ENCODE results near the gene SEC24C.
A peak's percentile ranks its signal among the peaks of the same experiment; 100 is the strongest.
"Not testable (repeated sequence)": the region's sequence is repeated elsewhere in the genome, so short reads cannot be mapped to it uniquely, and the experiment has no call there.

Gene SEC24C, protein sequence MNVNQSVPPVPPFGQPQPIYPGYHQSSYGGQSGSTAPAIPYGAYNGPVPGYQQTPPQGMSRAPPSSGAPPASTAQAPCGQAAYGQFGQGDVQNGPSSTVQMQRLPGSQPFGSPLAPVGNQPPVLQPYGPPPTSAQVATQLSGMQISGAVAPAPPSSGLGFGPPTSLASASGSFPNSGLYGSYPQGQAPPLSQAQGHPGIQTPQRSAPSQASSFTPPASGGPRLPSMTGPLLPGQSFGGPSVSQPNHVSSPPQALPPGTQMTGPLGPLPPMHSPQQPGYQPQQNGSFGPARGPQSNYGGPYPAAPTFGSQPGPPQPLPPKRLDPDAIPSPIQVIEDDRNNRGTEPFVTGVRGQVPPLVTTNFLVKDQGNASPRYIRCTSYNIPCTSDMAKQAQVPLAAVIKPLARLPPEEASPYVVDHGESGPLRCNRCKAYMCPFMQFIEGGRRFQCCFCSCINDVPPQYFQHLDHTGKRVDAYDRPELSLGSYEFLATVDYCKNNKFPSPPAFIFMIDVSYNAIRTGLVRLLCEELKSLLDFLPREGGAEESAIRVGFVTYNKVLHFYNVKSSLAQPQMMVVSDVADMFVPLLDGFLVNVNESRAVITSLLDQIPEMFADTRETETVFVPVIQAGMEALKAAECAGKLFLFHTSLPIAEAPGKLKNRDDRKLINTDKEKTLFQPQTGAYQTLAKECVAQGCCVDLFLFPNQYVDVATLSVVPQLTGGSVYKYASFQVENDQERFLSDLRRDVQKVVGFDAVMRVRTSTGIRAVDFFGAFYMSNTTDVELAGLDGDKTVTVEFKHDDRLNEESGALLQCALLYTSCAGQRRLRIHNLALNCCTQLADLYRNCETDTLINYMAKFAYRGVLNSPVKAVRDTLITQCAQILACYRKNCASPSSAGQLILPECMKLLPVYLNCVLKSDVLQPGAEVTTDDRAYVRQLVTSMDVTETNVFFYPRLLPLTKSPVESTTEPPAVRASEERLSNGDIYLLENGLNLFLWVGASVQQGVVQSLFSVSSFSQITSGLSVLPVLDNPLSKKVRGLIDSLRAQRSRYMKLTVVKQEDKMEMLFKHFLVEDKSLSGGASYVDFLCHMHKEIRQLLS

GRCh38 chr10:73743905-73744663 lies at the start of gene SEC24C:
Gene SEC24C (plus strand): TSS chr10:73744372. CDS start chr10:73746833, 2,461 bp downstream.
- Histone ChIP-seq H3K36me3 (ENCODE audit: control insufficient read depth, insufficient read depth, low read length) (peaks cover 9% of the 10 kb centered on the region), H3K27me3 (replicated peaks; ENCODE audit: control insufficient read depth, insufficient read depth, low read length) (no peaks in the 10 kb centered on the region), H3K4me3 (replicated peaks; ENCODE audit: low read depth, low read length) (peak within 1 kb of the TSS; percentile 97)
- TF ChIP-seq CTCF (IDR thresholded peaks at IDR 0.05; ENCODE audit: insufficient read depth, low read length, poor library complexity, severe bottlenecking), result no peak
- DNase-seq (ENCODE audit: extremely low read depth, insufficient read length), result peak; percentile 91

DNA sequence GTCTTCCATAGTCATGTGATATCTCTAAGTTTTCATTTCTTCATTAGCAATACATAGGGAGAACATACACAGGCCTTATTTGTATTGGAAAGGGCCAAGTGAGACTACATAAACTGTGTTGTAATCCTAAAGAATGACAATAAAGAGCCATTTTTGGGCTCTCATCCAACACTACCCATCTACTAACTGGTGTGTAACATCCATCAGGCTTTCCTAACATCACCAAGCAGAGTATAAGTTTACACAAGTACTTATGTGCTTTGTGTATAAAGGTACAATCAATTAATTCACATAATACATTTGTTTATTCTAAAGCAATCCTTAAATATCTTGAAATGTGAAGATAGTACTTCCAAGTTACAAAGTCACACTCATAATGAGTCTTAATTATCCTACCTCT lies 48.9 kb upstream of the SEC24C start:
- not testable (repeated sequence) for H3K27me3 ChIP-seq (replicated peaks; ENCODE audit: control insufficient read depth, insufficient read depth, low read length); DNase-seq (ENCODE audit: extremely low read depth, insufficient read length); H3K36me3 ChIP-seq (ENCODE audit: control insufficient read depth, insufficient read depth, low read length); H3K4me3 ChIP-seq (replicated peaks; ENCODE audit: low read depth, low read length)

DNA sequence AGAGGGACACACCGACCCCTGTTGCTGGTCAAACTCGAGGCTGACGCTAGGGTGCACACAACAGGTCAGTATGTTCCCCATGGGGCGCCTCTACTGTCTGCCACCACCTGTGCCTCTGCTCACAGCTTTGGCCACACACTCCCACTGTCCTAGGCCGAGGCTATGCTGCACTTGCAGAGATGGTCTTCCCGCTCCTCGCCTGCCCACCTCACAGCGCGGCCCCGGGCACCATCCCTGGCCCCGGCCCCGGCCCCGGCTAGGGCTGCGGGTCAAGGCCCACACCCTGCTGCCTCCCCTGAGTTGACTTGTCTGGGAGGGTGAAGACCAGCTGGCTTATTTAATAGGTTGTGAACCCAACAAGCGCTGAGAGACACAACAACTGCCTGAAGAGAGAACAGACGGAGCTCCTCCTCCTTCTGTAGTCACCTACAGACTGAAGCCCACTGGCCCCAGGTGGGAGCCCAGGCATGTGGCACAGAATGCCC lies 46.5 kb upstream of the SEC24C start, which contains the start of gene AGAP5:
AGAP5 (minus strand) TSS at position 435 of the 485 bp plus-strand sequence; CDS start at position 81, 354 bp downstream.
- H3K27me3 ChIP-seq (replicated peaks; ENCODE audit: control insufficient read depth, insufficient read depth, low read length); H3K4me3 ChIP-seq (replicated peaks; ENCODE audit: low read depth, low read length); H3K36me3 ChIP-seq (ENCODE audit: control insufficient read depth, insufficient read depth, low read length); DNase-seq (ENCODE audit: extremely low read depth, insufficient read length): not testable (repeated sequence)

- not testable (repeated sequence) for H3K4me3 ChIP-seq (replicated peaks; ENCODE audit: low read depth, low read length); DNase-seq (ENCODE audit: extremely low read depth, insufficient read length); H3K36me3 ChIP-seq (ENCODE audit: control insufficient read depth, insufficient read depth, low read length); H3K27me3 ChIP-seq (replicated peaks; ENCODE audit: control insufficient read depth, insufficient read depth, low read length)
Observed at GRCh38 chr10:73698819-73699218, 45.4 kb upstream of the SEC24C start.

DNA sequence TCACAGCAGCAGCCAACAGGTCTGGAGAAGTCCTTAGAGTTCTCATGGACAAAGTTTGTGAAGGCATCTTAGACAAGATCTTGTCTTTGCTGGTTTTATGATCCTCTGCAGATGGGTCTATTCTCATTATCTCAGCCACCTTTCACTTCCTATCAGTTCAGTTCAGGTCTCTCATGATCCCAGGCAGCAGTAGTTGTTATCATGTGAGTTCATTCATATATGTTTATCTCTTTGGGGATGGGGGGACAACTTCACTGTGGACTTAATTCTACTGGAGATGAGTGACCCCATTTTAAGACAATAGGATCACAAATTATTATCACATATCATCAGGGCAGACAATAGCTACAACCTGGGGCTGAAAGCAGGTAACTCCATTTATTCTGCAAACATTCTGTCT lies 40.2 kb upstream of the SEC24C start:
- H3K36me3 ChIP-seq (ENCODE audit: control insufficient read depth, insufficient read depth, low read length); DNase-seq (ENCODE audit: extremely low read depth, insufficient read length); H3K27me3 ChIP-seq (replicated peaks; ENCODE audit: control insufficient read depth, insufficient read depth, low read length); H3K4me3 ChIP-seq (replicated peaks; ENCODE audit: low read depth, low read length): not testable (repeated sequence)

DNA sequence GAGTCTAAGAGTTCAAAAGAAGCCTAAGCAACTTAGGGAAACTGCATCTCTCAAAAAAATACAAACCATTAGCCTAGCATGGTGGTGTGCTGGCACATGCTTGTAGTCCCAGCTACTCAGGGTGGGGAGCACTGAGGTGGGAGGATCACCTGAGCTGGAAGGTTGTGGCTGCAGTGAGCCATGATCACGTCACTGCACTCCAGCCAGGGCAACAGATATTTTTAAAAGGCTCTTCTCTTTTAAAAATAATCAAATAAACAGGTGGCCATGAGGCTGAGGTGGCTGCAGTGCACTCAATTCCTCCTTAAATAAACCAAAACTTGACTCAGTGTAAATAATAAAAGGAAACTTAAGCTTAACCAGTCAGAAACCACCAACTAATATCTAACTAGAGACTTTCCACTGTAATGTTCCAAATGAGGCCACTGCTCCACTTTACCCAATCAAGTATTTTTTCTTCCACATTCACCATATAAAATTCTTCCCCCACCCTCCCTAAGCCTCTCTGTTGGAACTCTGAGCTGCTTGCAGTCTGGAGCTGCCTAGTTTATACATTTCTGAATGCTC lies 38.6 kb upstream of the SEC24C start:
- H3K4me3 ChIP-seq (replicated peaks; ENCODE audit: low read depth, low read length); H3K36me3 ChIP-seq (ENCODE audit: control insufficient read depth, insufficient read depth, low read length); H3K27me3 ChIP-seq (replicated peaks; ENCODE audit: control insufficient read depth, insufficient read depth, low read length); DNase-seq (ENCODE audit: extremely low read depth, insufficient read length): not testable (repeated sequence)

- not testable (repeated sequence) for H3K4me3 ChIP-seq (replicated peaks; ENCODE audit: low read depth, low read length); H3K36me3 ChIP-seq (ENCODE audit: control insufficient read depth, insufficient read depth, low read length); DNase-seq (ENCODE audit: extremely low read depth, insufficient read length); H3K27me3 ChIP-seq (replicated peaks; ENCODE audit: control insufficient read depth, insufficient read depth, low read length)
Observed at GRCh38 chr10:73706488-73706887, 37.7 kb upstream of the SEC24C start.

DNA sequence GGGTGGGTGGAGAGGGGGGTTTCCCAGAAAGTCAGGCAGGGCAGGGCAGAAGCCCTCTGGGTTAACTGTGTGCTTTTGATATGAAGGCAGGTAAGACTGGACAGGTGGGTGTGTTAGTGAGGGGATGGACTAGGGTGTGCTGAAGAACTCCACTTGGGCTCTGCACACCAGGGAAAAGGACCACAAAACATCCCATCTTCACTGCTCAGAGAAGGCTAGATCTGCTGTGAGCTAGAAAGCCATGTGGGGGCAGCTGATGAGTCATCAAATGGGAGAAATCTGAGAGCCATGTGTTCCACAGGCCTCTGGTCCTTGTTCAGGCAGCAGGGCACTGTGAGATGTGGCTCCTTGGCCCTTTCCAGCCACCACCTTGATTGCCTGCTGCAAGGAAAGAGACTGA lies 36.5 kb upstream of the SEC24C start:
- not testable (repeated sequence) for H3K36me3 ChIP-seq (ENCODE audit: control insufficient read depth, insufficient read depth, low read length); H3K27me3 ChIP-seq (replicated peaks; ENCODE audit: control insufficient read depth, insufficient read depth, low read length); H3K4me3 ChIP-seq (replicated peaks; ENCODE audit: low read depth, low read length); DNase-seq (ENCODE audit: extremely low read depth, insufficient read length)

GRCh38 chr10:73708122-73708521 lies 36.0 kb upstream of the SEC24C start:
- not testable (repeated sequence) for DNase-seq (ENCODE audit: extremely low read depth, insufficient read length); H3K36me3 ChIP-seq (ENCODE audit: control insufficient read depth, insufficient read depth, low read length); H3K27me3 ChIP-seq (replicated peaks; ENCODE audit: control insufficient read depth, insufficient read depth, low read length); H3K4me3 ChIP-seq (replicated peaks; ENCODE audit: low read depth, low read length)

GRCh38 chr10:73711683-73712082 lies 32.5 kb upstream of the SEC24C start:
- not testable (repeated sequence) for H3K4me3 ChIP-seq (replicated peaks; ENCODE audit: low read depth, low read length); DNase-seq (ENCODE audit: extremely low read depth, insufficient read length); H3K27me3 ChIP-seq (replicated peaks; ENCODE audit: control insufficient read depth, insufficient read depth, low read length); H3K36me3 ChIP-seq (ENCODE audit: control insufficient read depth, insufficient read depth, low read length)

- not testable (repeated sequence) for DNase-seq (ENCODE audit: extremely low read depth, insufficient read length); H3K27me3 ChIP-seq (replicated peaks; ENCODE audit: control insufficient read depth, insufficient read depth, low read length); H3K4me3 ChIP-seq (replicated peaks; ENCODE audit: low read depth, low read length); H3K36me3 ChIP-seq (ENCODE audit: control insufficient read depth, insufficient read depth, low read length)
Observed at GRCh38 chr10:73713912-73714311, 30.3 kb upstream of the SEC24C start.

DNA sequence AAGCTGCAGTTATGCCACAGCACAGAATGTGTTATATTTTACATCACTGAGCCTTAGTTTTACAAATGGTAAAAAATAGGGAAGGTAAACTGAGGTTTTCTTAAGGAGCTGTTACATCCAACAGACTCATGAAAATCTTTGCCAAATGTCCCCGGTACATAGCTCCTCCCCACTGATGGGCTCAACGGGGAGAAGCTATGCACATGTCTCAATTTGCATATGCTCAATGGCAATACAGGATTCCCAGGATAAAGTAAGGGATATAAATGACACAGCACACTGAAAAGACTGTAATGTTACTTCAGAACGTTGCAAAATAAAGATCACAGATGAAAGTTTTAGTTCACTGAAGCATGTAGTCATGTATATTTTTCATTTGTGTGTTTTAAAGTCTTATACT lies 29.7 kb upstream of the SEC24C start:
- not testable (repeated sequence) for H3K4me3 ChIP-seq (replicated peaks; ENCODE audit: low read depth, low read length); DNase-seq (ENCODE audit: extremely low read depth, insufficient read length); H3K36me3 ChIP-seq (ENCODE audit: control insufficient read depth, insufficient read depth, low read length); H3K27me3 ChIP-seq (replicated peaks; ENCODE audit: control insufficient read depth, insufficient read depth, low read length)

Measured in GM06990 (cell line).